ENCODE data around the gene MED29. TPM values are rescaled to one million over a fixed set of nuclear protein-coding genes. Genes with fewer than 3 reads are reported as not detected.

MED29 gene
- total RNA-seq, 2 experiments from 2014 or later: 45.0 to 46.1 TPM

DNA sequence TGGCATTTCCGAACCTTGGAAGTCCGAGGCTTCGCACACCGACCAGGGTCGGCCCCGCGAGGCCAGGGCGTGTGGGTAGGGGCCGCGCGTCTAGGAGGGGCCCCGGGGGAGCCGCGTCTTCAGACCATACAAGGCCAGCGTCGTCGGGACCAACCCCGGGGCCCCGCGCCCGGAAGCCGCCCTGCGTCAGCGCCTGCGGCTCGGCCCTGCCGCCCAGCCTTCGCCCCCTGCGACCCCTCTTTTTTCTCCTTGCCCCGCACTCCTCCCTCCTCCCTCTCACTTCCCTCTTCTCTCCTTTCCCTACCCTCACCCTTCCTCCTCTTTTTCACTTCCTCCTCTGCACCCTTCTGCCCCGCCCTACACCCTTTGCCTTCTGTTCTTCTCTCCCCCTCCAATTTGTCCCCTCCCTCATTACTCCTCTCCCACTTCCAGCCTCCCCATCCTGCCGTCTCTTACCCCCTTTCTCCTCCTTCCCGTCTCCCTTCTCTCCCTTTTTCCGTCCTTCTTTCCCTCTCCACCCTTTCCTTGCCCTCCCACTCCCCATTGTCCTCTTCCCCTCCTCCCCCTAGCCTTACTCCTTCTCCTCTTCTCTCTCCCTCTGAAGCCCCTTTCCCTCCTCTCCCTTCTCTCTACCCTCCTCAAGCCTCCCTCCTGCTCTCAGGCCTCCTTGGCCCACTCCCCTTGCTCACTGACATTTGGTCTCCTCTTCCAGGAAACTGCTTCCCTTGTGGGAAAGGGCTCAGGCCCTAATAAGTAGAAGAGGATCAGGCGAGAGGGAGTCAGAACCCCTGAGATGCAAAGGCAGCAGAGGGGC is 19.0 kb downstream of the MED29 start:
- TF ChIP-seq, protein P1, sequence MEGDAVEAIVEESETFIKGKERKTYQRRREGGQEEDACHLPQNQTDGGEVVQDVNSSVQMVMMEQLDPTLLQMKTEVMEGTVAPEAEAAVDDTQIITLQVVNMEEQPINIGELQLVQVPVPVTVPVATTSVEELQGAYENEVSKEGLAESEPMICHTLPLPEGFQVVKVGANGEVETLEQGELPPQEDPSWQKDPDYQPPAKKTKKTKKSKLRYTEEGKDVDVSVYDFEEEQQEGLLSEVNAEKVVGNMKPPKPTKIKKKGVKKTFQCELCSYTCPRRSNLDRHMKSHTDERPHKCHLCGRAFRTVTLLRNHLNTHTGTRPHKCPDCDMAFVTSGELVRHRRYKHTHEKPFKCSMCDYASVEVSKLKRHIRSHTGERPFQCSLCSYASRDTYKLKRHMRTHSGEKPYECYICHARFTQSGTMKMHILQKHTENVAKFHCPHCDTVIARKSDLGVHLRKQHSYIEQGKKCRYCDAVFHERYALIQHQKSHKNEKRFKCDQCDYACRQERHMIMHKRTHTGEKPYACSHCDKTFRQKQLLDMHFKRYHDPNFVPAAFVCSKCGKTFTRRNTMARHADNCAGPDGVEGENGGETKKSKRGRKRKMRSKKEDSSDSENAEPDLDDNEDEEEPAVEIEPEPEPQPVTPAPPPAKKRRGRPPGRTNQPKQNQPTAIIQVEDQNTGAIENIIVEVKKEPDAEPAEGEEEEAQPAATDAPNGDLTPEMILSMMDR (IDR thresholded peaks at IDR 0.05): no peak
- ATAC-seq (ENCODE audit: poor library complexity): peak; percentile 24
- H3K9me3 ChIP-seq (ENCODE audit: control insufficient read depth in 1 of 2, insufficient read depth in 1 of 2, low read length in 2 of 2): no peaks in the 10 kb centered on the region
- Mint-ChIP-seq H3K36me3 (ENCODE audit: low read depth) (peaks cover 76% of the 10 kb centered on the region), H3K9me3 (no peaks in the 10 kb centered on the region), H3K27me3 (peaks cover 12% of the 10 kb centered on the region), H3K27ac (peak overlapping the region; percentile 98), H3K4me1 (ENCODE audit: low read depth) (peaks cover 53% of the 10 kb centered on the region), H3K4me3 (peak overlapping the region; percentile 95)
- H3K36me3 ChIP-seq (ENCODE audit: insufficient read depth, low read length): peaks cover 29% of the 10 kb centered on the region
- ChIA-PET POLR2A (interaction anchor here (0.7 to 4.5 kb wide), 3 partner anchors 11 to 35 kb away, joined by 5 to 126 read pairs (median 48); partner anchors contain the start of genes MED29, PAF1 and SUPT5H), CTCF (no interaction called here)
- intact Hi-C loops (cut with DNase I, micrococcal nuclease): loop anchor here (5.0 to 10.0 kb wide), 2 partner anchors 285 to 288 kb away; partner anchors contain the start of gene PAK4 (in 1 of the 2)
- DNase-seq: peak in 13 of 14 experiments; percentile 55 to 89 (median 71)
- H3K4me1 ChIP-seq (ENCODE audit: insufficient read depth, low read length): peaks cover 84% of the 10 kb centered on the region
- no peaks in the 10 kb centered on the region for H3K27me3 ChIP-seq (ENCODE audit: control insufficient read depth in 1 of 2, insufficient read depth in 2 of 2, low read length in 2 of 2)
- H3K4me3 ChIP-seq (ENCODE audit: low read length): peak overlapping the region; percentile 100
- peak overlapping the region; percentile 100 for H3K27ac ChIP-seq (ENCODE audit: low read depth in 1 of 2, low read length in 2 of 2)

DNA sequence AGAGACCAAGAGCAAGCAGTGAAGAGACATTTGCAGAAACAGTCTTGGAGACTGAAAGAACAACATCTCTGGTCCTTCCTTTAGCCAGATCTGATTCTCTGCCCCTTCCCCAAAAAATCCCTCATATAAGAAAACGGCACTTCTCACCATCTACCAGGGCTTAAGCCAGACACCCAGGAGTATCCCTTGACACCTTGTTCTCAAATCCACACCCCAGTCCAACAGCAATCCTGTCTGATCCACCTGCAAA is 19.6 kb downstream of the MED29 start:
- CTCF ChIA-PET: interaction anchor here (1.8 to 2.3 kb wide), 7 partner anchors 9 to 122 kb away, joined by 6 to 102 read pairs (median 9); partner anchors contain the start of genes EID2B, MED29, PAF1 and SAMD4B
- Mint-ChIP-seq H3K4me3 (peak overlapping the region; percentile 95), H3K27me3 (peaks cover 12% of the 10 kb centered on the region), H3K9me3 (no peaks in the 10 kb centered on the region), H3K36me3 (ENCODE audit: low read depth) (peaks cover 76% of the 10 kb centered on the region), H3K27ac (peak overlapping the region; percentile 98), H3K4me1 (ENCODE audit: low read depth) (peaks cover 48% of the 10 kb centered on the region)
- intact Hi-C loops (cut with DNase I, micrococcal nuclease): loop anchor here (1.0 to 10.0 kb wide), 3 partner anchors 13 to 288 kb away; partner anchors contain the start of gene PAK4 (in 1 of the 2)
- ATAC-seq (ENCODE audit: poor library complexity): no peak
- POLR2A ChIA-PET: interaction anchor here (2.2 to 2.6 kb wide), 5 partner anchors 9 to 68 kb away, joined by 11 to 119 read pairs (median 48); partner anchors contain the start of genes MED29, PAF1, RPS16 and SAMD4B
- Histone ChIP-seq H3K36me3 (ENCODE audit: insufficient read depth, low read length) (peaks cover 29% of the 10 kb centered on the region), H3K4me1 (ENCODE audit: insufficient read depth, low read length) (peaks cover 79% of the 10 kb centered on the region), H3K27ac (ENCODE audit: low read depth in 1 of 2, low read length in 2 of 2) (peak overlapping the region; percentile 100), H3K27me3 (ENCODE audit: control insufficient read depth in 1 of 2, insufficient read depth in 2 of 2, low read length in 2 of 2) (no peaks in the 10 kb centered on the region), H3K4me3 (ENCODE audit: low read length) (peak overlapping the region; percentile 100), H3K9me3 (ENCODE audit: control insufficient read depth in 1 of 2, insufficient read depth in 1 of 2, low read length in 2 of 2) (no peaks in the 10 kb centered on the region)
- peak in 1 of 14 experiments; percentile 45 for DNase-seq
- TF ChIP-seq, protein P1 (IDR thresholded peaks at IDR 0.05): no peak

DNA sequence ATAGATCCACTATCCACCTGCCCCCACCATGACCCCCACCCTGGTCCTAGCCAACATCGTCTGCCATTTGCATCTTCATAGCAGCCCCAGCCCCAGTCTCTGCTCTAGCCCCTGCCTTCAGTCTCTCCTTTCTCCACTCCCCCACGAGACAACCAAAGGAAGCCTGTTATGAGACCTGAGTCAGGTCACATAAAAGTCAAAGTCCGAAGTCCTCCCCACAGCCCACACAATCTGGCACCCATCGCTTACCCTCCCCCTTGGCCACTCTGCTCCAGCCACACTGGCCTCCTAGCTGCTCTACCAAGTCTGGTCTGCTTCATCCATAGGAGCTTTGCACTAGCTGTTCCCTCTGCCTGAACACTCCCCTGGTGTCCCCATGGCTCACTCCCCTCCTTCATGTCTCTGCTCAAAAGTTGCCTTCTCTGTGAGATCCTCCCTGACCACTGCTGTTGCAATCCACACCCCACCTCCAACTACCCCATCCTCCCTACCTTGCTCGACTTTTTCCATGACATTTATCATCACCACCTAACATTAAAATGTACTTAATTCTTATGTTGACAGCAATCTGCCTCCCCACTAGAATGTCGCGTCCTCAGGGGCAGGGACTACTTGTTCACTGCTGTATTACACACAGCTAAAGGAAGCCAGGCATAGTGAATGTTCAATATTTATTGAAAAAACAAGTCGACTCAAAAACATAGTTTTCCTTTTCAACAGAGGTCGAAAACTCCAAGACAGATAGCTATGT is 20.1 kb downstream of the MED29 start:
- H3K36me3 Mint-ChIP-seq (ENCODE audit: low read depth): peaks cover 73% of the 10 kb centered on the region
- peaks cover 44% of the 10 kb centered on the region for H3K4me1 Mint-ChIP-seq (ENCODE audit: low read depth)
- intact Hi-C loops (cut with DNase I, micrococcal nuclease): loop anchor here (1.0 to 10.0 kb wide), 3 partner anchors 14 to 289 kb away; partner anchors contain the start of gene PAK4 (in 1 of the 2)

More for the DNA sequence above, 20.1 kb downstream of the MED29 start:
- Histone ChIP-seq H3K27me3 (ENCODE audit: control insufficient read depth in 1 of 2, insufficient read depth in 2 of 2, low read length in 2 of 2) (no peaks in the 10 kb centered on the region), H3K36me3 (ENCODE audit: insufficient read depth, low read length) (peaks cover 29% of the 10 kb centered on the region), H3K4me1 (ENCODE audit: insufficient read depth, low read length) (peaks cover 74% of the 10 kb centered on the region), H3K9me3 (ENCODE audit: control insufficient read depth in 1 of 2, insufficient read depth in 1 of 2, low read length in 2 of 2) (no peaks in the 10 kb centered on the region), H3K4me3 (ENCODE audit: low read length) (peak overlapping the region; percentile 100), H3K27ac (ENCODE audit: low read depth in 1 of 2, low read length in 2 of 2) (peak overlapping the region; percentile 100)
- TF ChIP-seq, protein P1 (IDR thresholded peaks at IDR 0.05): no peak
- H3K27ac Mint-ChIP-seq: peak overlapping the region; percentile 98
- DNase-seq (peak in 5 of 14 experiments; percentile 16 to 73 (median 42)), ATAC-seq (ENCODE audit: poor library complexity) (no peak)
- H3K4me3 Mint-ChIP-seq: peak overlapping the region; percentile 95
- no peaks in the 10 kb centered on the region for H3K9me3 Mint-ChIP-seq
- POLR2A ChIA-PET: interaction anchor here (1.1 to 2.6 kb wide), 13 partner anchors 9 to 435 kb away, joined by 3 to 119 read pairs (median 6); partner anchors contain the start of genes FBL, MED29, PAF1 and RPS16
- H3K27me3 Mint-ChIP-seq: peaks cover 12% of the 10 kb centered on the region
- CTCF ChIA-PET: interaction anchor here (1.0 to 2.5 kb wide), 15 partner anchors 7 to 129 kb away, joined by 3 to 102 read pairs (median 8); partner anchors contain the start of genes EID2B, MED29, PAF1 and RPS16

All from CD4-positive, alpha-beta T cell (primary cell).